ENCODE results near the gene CALHM2.
"Not testable (repeated sequence)": the region's sequence is repeated elsewhere in the genome, so short reads cannot be mapped to it uniquely, and the experiment has no call there.

Gene CALHM2

DNA sequence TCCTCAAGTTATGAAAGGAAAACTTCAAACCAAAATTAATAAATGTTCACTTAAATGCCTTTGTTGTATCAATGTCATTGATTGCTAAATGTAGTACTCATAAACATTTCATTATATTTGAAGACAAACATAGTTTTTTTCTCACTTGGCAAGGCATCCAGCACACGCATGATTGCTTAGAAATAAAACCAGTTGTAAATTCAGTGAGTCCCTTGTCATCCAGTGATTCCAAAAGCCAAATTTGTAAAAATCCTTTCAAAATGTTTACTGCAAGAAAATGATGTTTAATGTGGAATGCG is 35.2 kb upstream of the CALHM2 start:
- no peak overlapping the region for H3K4me3 ChIP-seq (ENCODE audit: low read length)
- no peak for DNase-seq (ENCODE audit: low read depth)
- TF ChIP-seq, protein P1, sequence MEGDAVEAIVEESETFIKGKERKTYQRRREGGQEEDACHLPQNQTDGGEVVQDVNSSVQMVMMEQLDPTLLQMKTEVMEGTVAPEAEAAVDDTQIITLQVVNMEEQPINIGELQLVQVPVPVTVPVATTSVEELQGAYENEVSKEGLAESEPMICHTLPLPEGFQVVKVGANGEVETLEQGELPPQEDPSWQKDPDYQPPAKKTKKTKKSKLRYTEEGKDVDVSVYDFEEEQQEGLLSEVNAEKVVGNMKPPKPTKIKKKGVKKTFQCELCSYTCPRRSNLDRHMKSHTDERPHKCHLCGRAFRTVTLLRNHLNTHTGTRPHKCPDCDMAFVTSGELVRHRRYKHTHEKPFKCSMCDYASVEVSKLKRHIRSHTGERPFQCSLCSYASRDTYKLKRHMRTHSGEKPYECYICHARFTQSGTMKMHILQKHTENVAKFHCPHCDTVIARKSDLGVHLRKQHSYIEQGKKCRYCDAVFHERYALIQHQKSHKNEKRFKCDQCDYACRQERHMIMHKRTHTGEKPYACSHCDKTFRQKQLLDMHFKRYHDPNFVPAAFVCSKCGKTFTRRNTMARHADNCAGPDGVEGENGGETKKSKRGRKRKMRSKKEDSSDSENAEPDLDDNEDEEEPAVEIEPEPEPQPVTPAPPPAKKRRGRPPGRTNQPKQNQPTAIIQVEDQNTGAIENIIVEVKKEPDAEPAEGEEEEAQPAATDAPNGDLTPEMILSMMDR (conservative IDR thresholded peaks at IDR 0.05; ENCODE audit: low read depth, low read length) = no peak

DNA sequence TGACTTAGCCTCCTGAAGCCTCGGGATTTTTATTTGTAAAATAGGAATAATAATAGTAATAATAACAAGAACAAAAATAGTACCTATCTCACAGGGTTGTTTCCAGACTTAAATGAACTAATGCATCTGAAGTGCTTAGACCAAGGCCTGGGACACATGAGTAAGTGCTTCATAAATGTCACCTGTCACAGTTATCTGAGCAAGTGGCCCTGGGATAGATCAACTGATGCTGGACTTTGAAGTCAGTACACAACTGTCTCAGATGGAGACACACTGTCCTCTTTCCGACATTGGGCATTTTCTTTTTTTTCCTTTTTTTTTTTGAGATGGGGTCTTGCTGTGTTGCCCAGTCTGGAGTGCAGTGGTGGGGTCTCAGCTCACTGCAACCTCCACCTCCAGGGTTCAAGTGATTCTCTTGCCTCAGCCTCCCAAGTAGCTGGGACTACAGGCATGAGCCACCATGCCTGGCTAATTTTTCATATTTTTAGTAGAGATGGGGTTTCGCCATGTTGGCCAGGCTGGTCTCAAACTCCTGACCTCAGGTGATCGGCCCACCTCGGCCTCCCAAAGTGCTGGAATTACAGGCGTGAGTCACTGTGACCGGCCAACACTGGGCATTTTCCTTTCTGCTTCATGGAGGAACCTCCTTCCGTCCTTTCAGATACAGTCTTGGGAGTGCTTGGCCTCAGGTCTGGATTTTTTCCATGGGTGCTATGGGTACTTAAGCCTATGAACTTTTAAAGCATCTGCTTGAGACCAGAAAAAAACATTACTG is 34.7 kb upstream of the CALHM2 start:
- not testable (repeated sequence) for DNase-seq (ENCODE audit: low read depth); H3K4me3 ChIP-seq (ENCODE audit: low read length)

DNA sequence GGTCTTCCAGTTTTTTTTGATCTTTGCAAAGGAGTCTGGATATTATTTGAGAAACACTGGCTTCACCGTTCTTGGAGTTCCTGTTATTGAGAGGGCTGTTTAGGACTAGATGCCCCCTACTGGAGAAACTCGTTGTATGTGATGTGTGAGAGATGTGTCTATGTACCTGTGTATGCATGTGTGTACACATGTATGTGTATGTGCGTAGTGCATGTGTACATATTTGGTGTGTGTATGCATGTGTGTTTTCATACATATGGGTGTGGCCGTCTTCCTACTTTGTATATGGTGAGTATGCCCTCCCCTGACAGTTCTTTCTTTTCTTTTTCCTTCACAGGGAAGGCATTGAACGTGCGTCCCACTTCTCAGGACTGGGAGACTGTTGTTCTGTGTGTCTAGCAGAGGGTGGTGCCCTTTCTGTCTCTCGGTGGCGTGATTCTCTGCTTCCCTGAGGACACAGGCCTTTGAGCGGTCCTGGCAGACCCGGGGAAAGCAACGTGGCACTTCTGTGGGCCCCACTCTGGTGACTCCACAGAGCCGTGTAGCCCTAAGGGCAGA is 29.9 kb upstream of the CALHM2 start:
- H3K4me3 ChIP-seq (ENCODE audit: low read length) = no peak overlapping the region
- no peak for DNase-seq (ENCODE audit: low read depth)
- TF ChIP-seq, protein P1 (conservative IDR thresholded peaks at IDR 0.05; ENCODE audit: low read depth, low read length) = peak; percentile 75

DNA sequence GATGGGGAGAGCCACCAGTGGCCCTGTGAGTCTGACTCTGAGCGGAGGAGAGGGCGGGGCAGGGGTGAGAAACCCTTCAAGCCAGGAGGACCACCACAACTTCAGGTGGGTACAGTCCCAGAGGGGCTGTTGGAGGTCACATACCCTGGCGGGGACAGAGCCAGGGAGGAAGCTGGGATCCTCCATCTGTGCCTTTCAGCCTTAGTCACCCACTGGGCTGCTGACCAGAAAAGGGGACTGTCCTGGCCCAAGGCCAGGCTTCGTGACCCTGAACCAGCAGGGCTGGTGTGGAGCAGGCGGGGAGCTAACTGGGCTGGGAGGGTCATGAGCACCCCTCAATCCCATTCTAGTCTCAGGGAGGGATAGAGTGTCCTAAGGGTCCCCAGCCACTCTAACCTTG is 28.4 kb upstream of the CALHM2 start:
- TF ChIP-seq, protein P1 (conservative IDR thresholded peaks at IDR 0.05; ENCODE audit: low read depth, low read length) = no peak
- DNase-seq (ENCODE audit: low read depth) = no peak
- no peak overlapping the region for H3K4me3 ChIP-seq (ENCODE audit: low read length)

DNA sequence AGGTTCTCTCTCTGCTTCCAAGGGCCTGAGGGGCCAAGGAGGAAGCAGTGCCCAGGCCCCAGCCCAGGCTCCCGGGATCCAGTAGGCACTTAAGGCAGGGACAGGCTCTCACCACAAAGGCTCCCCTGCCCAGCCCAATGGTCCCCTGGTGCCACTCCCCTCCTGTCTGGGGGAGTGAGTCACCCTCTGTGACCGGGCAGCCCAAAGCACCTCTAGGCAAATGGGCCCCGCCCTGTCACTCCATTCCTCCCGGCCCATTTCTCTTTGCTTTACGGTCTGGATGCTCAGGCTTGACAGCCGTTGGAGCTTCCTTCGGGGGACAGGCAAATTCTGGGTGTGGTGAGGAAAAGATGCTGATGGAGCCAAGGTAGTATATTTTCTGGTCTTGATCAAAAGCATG is 27.0 kb upstream of the CALHM2 start, which contains the start of gene CALHM3:
CALHM3 (minus strand) TSS at position 106 of the 400 bp plus-strand sequence. CDS start 208 bp downstream, outside the sequence.
- no peak within 1 kb of the TSS for H3K4me3 ChIP-seq (ENCODE audit: low read length)
- DNase-seq (ENCODE audit: low read depth) = no peak
- TF ChIP-seq, protein P1 (conservative IDR thresholded peaks at IDR 0.05; ENCODE audit: low read depth, low read length) = no peak

DNA sequence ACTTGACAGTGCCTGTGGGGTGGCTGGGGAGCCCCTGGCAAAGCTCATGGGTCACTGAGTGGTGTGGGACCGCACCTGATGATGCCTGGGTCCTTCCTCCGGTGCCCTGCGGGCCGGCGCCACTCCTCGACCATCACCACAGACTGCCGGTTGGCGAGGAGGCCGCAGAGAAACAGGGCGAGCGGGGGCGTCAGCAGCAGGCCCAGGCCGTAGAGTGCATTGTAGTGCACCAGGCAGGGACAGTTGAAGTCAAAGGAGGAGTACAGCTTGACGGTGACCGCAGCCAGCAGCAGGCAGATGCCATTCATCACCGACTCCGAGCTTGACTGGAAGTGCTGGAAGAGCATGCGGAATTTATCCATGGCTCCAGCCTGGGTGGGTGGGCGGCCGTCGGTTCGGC is 26.5 kb upstream of the CALHM2 start:
- no peak for DNase-seq (ENCODE audit: low read depth)
- H3K4me3 ChIP-seq (ENCODE audit: low read length) = no peak overlapping the region
- TF ChIP-seq, protein P1 (conservative IDR thresholded peaks at IDR 0.05; ENCODE audit: low read depth, low read length) = no peak

DNA sequence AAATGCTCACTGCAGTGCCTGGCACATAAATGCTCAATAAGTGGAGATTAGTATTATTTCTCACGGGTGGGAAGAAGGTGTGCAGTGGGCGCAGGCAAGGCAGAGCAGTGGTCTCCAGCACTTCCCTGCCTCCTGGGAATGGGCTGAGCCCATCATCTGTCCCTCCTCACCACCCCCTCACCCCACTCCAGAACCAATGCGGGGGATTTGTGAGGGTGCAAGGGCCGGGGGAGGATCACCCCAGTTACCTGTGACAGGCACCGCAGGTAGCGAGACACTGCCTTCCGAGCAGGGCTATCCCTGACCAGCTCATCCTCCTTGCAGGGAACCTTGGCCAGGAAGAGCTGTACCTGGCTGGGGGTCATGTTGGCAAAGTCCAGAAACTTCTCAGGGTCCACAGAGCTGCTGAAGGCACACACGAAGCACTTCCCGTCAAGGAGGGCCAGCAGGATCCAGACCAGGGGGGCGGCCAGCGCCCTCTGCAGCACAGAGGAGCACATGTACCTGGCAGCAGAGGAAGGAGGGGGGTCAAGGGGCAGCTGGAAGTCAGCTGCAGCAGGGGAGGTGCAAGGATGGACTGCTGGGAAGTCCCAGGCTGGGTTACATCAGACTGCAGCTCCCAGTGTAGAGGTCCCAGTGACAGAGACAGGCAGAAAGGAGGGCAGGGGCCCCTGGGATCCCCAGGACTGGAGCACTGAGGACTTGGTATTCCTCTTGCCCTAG is 24.0 kb upstream of the CALHM2 start:
- no peak for DNase-seq (ENCODE audit: low read depth)
- TF ChIP-seq, protein P1 (conservative IDR thresholded peaks at IDR 0.05; ENCODE audit: low read depth, low read length) = peak; percentile 24

More for the DNA sequence above, 24.0 kb upstream of the CALHM2 start:
- H3K4me3 ChIP-seq (ENCODE audit: low read length) = no peak overlapping the region

All from retinal pigment epithelial cell (primary cell).